Transverse colon (tissue), 3 donors: ENCODE measurements around the gene STAG1.

Experiments
- EP300 ChIP-seq: sonication (generic); formaldehyde crosslinking; IDR thresholded peaks from one replicate; pipeline ENCODE4 v1.6.1; 2017; ENCODE audit warnings: antibody characterized with exemption, low read depth
- POLR2A ChIP-seq: fragments of 450-650 bp; IDR thresholded peaks from one replicate; pipeline ENCODE4 v1.6.1; 2016; ENCODE audit warnings: antibody characterized with exemption, mild to moderate bottlenecking, moderate library complexity
- TF ChIP-seq, protein P1 (sequence below), 5 experiments: fragments of 200-600 bp in 3 of 5; fragments of 450-650 bp in 2 of 5; sonication (generic) in 3 of 5; IDR thresholded peaks; 1 replicate in 2 of 5; 2 replicates in 3 of 5; pipeline ENCODE4 v1.5.1; 2016 to 2017; ENCODE audit warnings: antibody characterized with exemption in 5 of 5, inconsistent platforms in 3 of 5, mild to moderate bottlenecking in 2 of 5, moderate library complexity in 1 of 5

DNA sequence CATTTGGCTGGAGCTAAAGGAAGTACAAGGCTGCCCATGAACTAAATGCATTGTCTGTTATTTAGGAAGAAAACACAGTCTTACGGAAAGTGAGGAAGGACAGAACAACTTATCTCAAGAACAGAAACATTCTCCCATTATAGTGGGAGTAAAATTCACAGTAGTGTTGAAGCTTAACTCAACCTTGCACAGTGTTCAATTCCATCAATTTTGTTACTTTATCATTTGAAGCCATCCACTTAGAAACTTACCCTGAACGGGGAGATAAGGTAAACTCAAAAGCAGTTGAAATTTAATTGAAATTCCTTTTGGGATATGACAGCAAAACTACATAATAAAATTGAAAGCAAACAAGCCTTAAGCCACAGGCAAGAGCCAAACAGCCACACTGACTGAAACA lies 315.1 kb downstream of the STAG1 start:
- TF ChIP-seq, protein P1, sequence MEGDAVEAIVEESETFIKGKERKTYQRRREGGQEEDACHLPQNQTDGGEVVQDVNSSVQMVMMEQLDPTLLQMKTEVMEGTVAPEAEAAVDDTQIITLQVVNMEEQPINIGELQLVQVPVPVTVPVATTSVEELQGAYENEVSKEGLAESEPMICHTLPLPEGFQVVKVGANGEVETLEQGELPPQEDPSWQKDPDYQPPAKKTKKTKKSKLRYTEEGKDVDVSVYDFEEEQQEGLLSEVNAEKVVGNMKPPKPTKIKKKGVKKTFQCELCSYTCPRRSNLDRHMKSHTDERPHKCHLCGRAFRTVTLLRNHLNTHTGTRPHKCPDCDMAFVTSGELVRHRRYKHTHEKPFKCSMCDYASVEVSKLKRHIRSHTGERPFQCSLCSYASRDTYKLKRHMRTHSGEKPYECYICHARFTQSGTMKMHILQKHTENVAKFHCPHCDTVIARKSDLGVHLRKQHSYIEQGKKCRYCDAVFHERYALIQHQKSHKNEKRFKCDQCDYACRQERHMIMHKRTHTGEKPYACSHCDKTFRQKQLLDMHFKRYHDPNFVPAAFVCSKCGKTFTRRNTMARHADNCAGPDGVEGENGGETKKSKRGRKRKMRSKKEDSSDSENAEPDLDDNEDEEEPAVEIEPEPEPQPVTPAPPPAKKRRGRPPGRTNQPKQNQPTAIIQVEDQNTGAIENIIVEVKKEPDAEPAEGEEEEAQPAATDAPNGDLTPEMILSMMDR (IDR thresholded peaks at IDR 0.05), result no peak
- no peak for TF ChIP-seq EP300
- TF ChIP-seq POLR2A, result no peak
